Neural cell (in vitro differentiated cells): ENCODE results near the gene CPNE4. TPM values are rescaled to one million over a fixed set of nuclear protein-coding genes. Genes with fewer than 3 reads are reported as not detected.

Experiments
- H2AFZ ChIP-seq: fragments of 200-600, 300-800 bp; sonication (generic), shearing (Covaris generic); 2 replicates; pipeline ENCODE4 v1.6.0; 2014; ENCODE audit warnings: low read depth, mild to moderate bottlenecking, antibody characterized with exemption, low read length, moderate library complexity
- H3F3A ChIP-seq: fragments of 200-600 bp; shearing (Covaris generic); 2 replicates; pipeline ENCODE4 v1.6.1; 2016; ENCODE audit warnings: mild to moderate bottlenecking, moderate library complexity, mixed read lengths, antibody characterized with exemption, low read length; ENCODE audit not compliant: insufficient read depth, poor library complexity, severe bottlenecking
- H3K27ac ChIP-seq: fragments of 200-600, 300-800 bp; sonication (generic), shearing (Covaris generic); 2 replicates; pipeline ENCODE4 v1.5.1; 2014; ENCODE audit warnings: mild to moderate bottlenecking, low read length, moderate library complexity
- H3K27me3 ChIP-seq: fragments of 300-800, 200-600 bp; sonication (generic), shearing (Covaris generic); 2 replicates; pipeline ENCODE4 v1.6.0; 2014; ENCODE audit warnings: mild to moderate bottlenecking, low read depth, low read length, moderate library complexity; ENCODE audit not compliant: insufficient read depth
- H3K36me3 ChIP-seq: fragments of 300-800, 200-600 bp; sonication (generic), shearing (Covaris generic); 2 replicates; pipeline ENCODE4 v1.5.1; 2014; ENCODE audit warnings: mild to moderate bottlenecking, antibody characterized with exemption, low read length, moderate library complexity; ENCODE audit not compliant: insufficient read depth
- H3K4me2 ChIP-seq: fragments of 300-800, 200-600 bp; sonication (generic), shearing (Covaris generic); 2 replicates; pipeline ENCODE4 v1.6.0; 2014; ENCODE audit warnings: mild to moderate bottlenecking, low read length
- H3K4me3 ChIP-seq: fragments of 300-800, 200-600 bp; sonication (generic), shearing (Covaris generic); 2 replicates; pipeline ENCODE4 v1.5.1; 2014; ENCODE audit warnings: mild to moderate bottlenecking, low read length, moderate library complexity
- H3K79me2 ChIP-seq: fragments of 200-600 bp; shearing (Covaris generic); replicated peaks from 2 replicates; pipeline ENCODE4 v1.6.0; 2014; ENCODE audit warnings: mild to moderate bottlenecking, low read length, moderate library complexity; ENCODE audit not compliant: insufficient read depth
- H3K9ac ChIP-seq: fragments of 300-800, 200-600 bp; sonication (generic), shearing (Covaris generic); 2 replicates; pipeline ENCODE4 v1.6.1; 2016; ENCODE audit warnings: mild to moderate bottlenecking, low read length, mixed read lengths
- H3K9me2 ChIP-seq: fragments of 200-600 bp; shearing (Covaris generic); 2 replicates; pipeline ENCODE4 v1.6.1; 2016; ENCODE audit warnings: mild to moderate bottlenecking, low read length, mixed read lengths; ENCODE audit not compliant: insufficient read depth
- H3K9me3 ChIP-seq: fragments of 200-600, 300-800 bp; sonication (generic), shearing (Covaris generic); 2 replicates; pipeline ENCODE4 v1.6.1; 2016; ENCODE audit warnings: mild to moderate bottlenecking, mixed run types, low read length, moderate library complexity, mixed read lengths
- H4K20me1 ChIP-seq: fragments of 200-600 bp; shearing (Covaris generic); 2 replicates; pipeline ENCODE4 v1.6.1; 2016; ENCODE audit warnings: mild to moderate bottlenecking, mixed run types; ENCODE audit not compliant: insufficient read depth
- CTCF ChIP-seq: fragments of 450-650 bp; IDR thresholded peaks from 2 replicates; pipeline ENCODE4 v1.5.1; 2014; ENCODE audit warnings: antibody characterized with exemption, mild to moderate bottlenecking, moderate library complexity; ENCODE audit not compliant: poor library complexity, severe bottlenecking
- EP300 ChIP-seq: fragments of 450-650 bp; conservative IDR thresholded peaks from 2 replicates; pipeline ENCODE4 v1.6.1; 2014; ENCODE audit warnings: antibody characterized with exemption, mild to moderate bottlenecking, moderate library complexity; ENCODE audit not compliant: poor library complexity, severe bottlenecking
- EZH2 ChIP-seq: fragments of 200-600, 300-800 bp; shearing (Covaris generic), sonication (generic); IDR thresholded peaks from 2 replicates; pipeline ENCODE4 v1.6.1; 2014; ENCODE audit warnings: antibody characterized with exemption, low read length, borderline replicate concordance, mild to moderate bottlenecking; ENCODE audit not compliant: insufficient read depth, poor library complexity, severe bottlenecking
- MXI1 ChIP-seq: fragments of 450-650 bp; conservative IDR thresholded peaks from 2 replicates; pipeline ENCODE4 v1.6.1; 2014; ENCODE audit warnings: antibody characterized with exemption, mild to moderate bottlenecking; ENCODE audit not compliant: poor library complexity, severe bottlenecking
- POLR2AphosphoS5 ChIP-seq: IDR thresholded peaks from 2 replicates; pipeline ENCODE4 v1.6.1; 2012
- RAD21 ChIP-seq: fragments of 450-650 bp; conservative IDR thresholded peaks from 2 replicates; pipeline ENCODE4 v1.6.1; 2014; ENCODE audit warnings: antibody characterized with exemption, mild to moderate bottlenecking, moderate library complexity
- REST ChIP-seq: IDR thresholded peaks from 2 replicates; pipeline ENCODE4 v1.6.1; 2012; ENCODE audit warnings: borderline replicate concordance
- SMC3 ChIP-seq: fragments of 450-650 bp; conservative IDR thresholded peaks from 2 replicates; pipeline ENCODE4 v1.6.1; 2014; ENCODE audit warnings: antibody characterized with exemption, mild to moderate bottlenecking, moderate library complexity; ENCODE audit not compliant: poor library complexity
- TAF1 ChIP-seq: IDR thresholded peaks from 2 replicates; pipeline ENCODE4 v1.6.1; 2012; ENCODE audit warnings: low read depth
- polyA plus RNA-seq: library from polyadenylated mRNA; depleted of rRNA; stranded (reverse); fragments of >200 nt; gene quantifications from 2 replicates; pipeline ENCODE4 v1.2.3, GENCODE V29; 2014

The CPNE4 gene
- polyA plus RNA-seq, 1 donor from 2014 or later: 0.59 TPM

- TF ChIP-seq MXI1: no peak
- TF ChIP-seq EZH2: no peak
- no peak for TF ChIP-seq CTCF
- no peak for TF ChIP-seq REST
- TF ChIP-seq EP300: no peak
- no peak for TF ChIP-seq SMC3
- no peak for TF ChIP-seq POLR2AphosphoS5
- TF ChIP-seq TAF1: no peak
- no peak for TF ChIP-seq RAD21
- Histone ChIP-seq H3K4me3 (no peak overlapping the region), H3K9me2 (no peaks in the 10 kb centered on the region), H3K9me3 (no peaks in the 10 kb centered on the region), H3F3A (no peaks in the 10 kb centered on the region), H3K27me3 (no peaks in the 10 kb centered on the region), H3K36me3 (no peaks in the 10 kb centered on the region), H3K9ac (no peak overlapping the region), H3K4me2 (no peak overlapping the region), H4K20me1 (no peaks in the 10 kb centered on the region), H2AFZ (no peak overlapping the region), H3K27ac (no peak overlapping the region), H3K79me2 (no peaks in the 10 kb centered on the region)
These were observed 484.0 kb downstream of the CPNE4 start for GRCh38 chr3:131550562-131551465.

- H3K36me3 ChIP-seq: no peaks in the 10 kb centered on the region
- H3K9ac ChIP-seq: no peak overlapping the region
- no peak for TF ChIP-seq MXI1
- no peak for TF ChIP-seq EZH2
- no peak for TF ChIP-seq RAD21
- TF ChIP-seq CTCF: no peak
- TF ChIP-seq REST: no peak
- no peak for TF ChIP-seq TAF1
- no peak for TF ChIP-seq POLR2AphosphoS5
- TF ChIP-seq SMC3: no peak
- H4K20me1 ChIP-seq: no peaks in the 10 kb centered on the region
- no peak overlapping the region for H3K4me3 ChIP-seq
- H3K4me2 ChIP-seq: no peak overlapping the region
- no peak overlapping the region for H2AFZ ChIP-seq
- no peak overlapping the region for H3K27ac ChIP-seq
- H3K9me2 ChIP-seq: no peaks in the 10 kb centered on the region
- no peaks in the 10 kb centered on the region for H3K27me3 ChIP-seq
- no peaks in the 10 kb centered on the region for H3K9me3 ChIP-seq
- H3K79me2 ChIP-seq: no peaks in the 10 kb centered on the region
- no peaks in the 10 kb centered on the region for H3F3A ChIP-seq
These were observed 485.5 kb downstream of the CPNE4 start for GRCh38 chr3:131549340-131549739.
